Parathyroid adenoma (tissue), 2 donors: Measurements from ENCODE around the gene COX10.

ENCODE experiments used
- H2AFZ ChIP-seq: fragments of 300-600 bp; sonication (generic); one replicate; pipeline ENCODE4 v1.7.0; 2017; ENCODE audit warnings: antibody characterized with exemption, mild to moderate bottlenecking
- H3K27ac ChIP-seq: fragments of 300-600 bp; sonication (generic); one replicate; pipeline ENCODE4 v1.7.0; 2017
- H3K27me3 ChIP-seq: fragments of 300-600 bp; sonication (generic); one replicate; pipeline ENCODE4 v1.7.0; 2017; ENCODE audit warnings: low read length; ENCODE audit not compliant: control insufficient read depth, insufficient read depth
- H3K36me3 ChIP-seq: fragments of 300-600 bp; sonication (generic); one replicate; pipeline ENCODE4 v1.7.0; 2017; ENCODE audit warnings: low read length; ENCODE audit not compliant: control insufficient read depth, insufficient read depth
- H3K4me1 ChIP-seq: fragments of 300-600 bp; sonication (generic); one replicate; pipeline ENCODE4 v1.7.0; 2017; ENCODE audit warnings: control low read depth
- H3K4me2 ChIP-seq: fragments of 300-600 bp; sonication (generic); one replicate; pipeline ENCODE4 v1.7.0; 2017; ENCODE audit warnings: low read length
- H3K4me3 ChIP-seq: fragments of 300-600 bp; sonication (generic); one replicate; pipeline ENCODE4 v1.7.0; 2017; ENCODE audit warnings: low read depth, low read length
- H3K79me2 ChIP-seq: fragments of 300-600 bp; sonication (generic); one replicate; pipeline ENCODE4 v1.7.0; 2017; ENCODE audit warnings: control low read depth
- H3K9ac ChIP-seq: fragments of 300-600 bp; sonication (generic); one replicate; pipeline ENCODE4 v1.7.0; 2017; ENCODE audit warnings: mild to moderate bottlenecking
- H3K9me3 ChIP-seq: fragments of 300-600 bp; sonication (generic); one replicate; pipeline ENCODE4 v1.7.0; 2017; ENCODE audit warnings: low read length; ENCODE audit not compliant: control insufficient read depth
- CTCF ChIP-seq: fragments of 300-600 bp; sonication (generic); IDR thresholded peaks from one replicate; pipeline ENCODE4 v1.7.0; 2017; ENCODE audit warnings: antibody characterized with exemption, mild to moderate bottlenecking
- donor health status: primary hyperparathyroidism.

The COX10 gene

GRCh38 chr17:14113137-14113536, 43.8 kb downstream of the COX10 start:
- no peak overlapping the region for H3K4me2 ChIP-seq
- TF ChIP-seq CTCF = no peak
- H3K4me1 ChIP-seq = no peaks in the 10 kb centered on the region
- H3K36me3 ChIP-seq = no peaks in the 10 kb centered on the region
- no peaks in the 10 kb centered on the region for H3K79me2 ChIP-seq
- no peak overlapping the region for H2AFZ ChIP-seq
- H3K4me3 ChIP-seq = no peak overlapping the region
- H3K9ac ChIP-seq = no peak overlapping the region
- no peak overlapping the region for H3K27ac ChIP-seq
- H3K27me3 ChIP-seq = no peaks in the 10 kb centered on the region
- H3K9me3 ChIP-seq = no peaks in the 10 kb centered on the region

GRCh38 chr17:14116263-14117024, 47.1 kb downstream of the COX10 start:
- H3K27me3 ChIP-seq = no peaks in the 10 kb centered on the region
- no peak overlapping the region for H2AFZ ChIP-seq
- H3K79me2 ChIP-seq = no peaks in the 10 kb centered on the region
- H3K9ac ChIP-seq = no peak overlapping the region
- no peaks in the 10 kb centered on the region for H3K4me1 ChIP-seq
- no peak overlapping the region for H3K27ac ChIP-seq
- no peaks in the 10 kb centered on the region for H3K36me3 ChIP-seq
- no peaks in the 10 kb centered on the region for H3K9me3 ChIP-seq
- H3K4me3 ChIP-seq = no peak overlapping the region
- no peak for TF ChIP-seq CTCF
- no peak overlapping the region for H3K4me2 ChIP-seq

- Histone ChIP-seq H3K4me3 (no peak overlapping the region), H3K4me2 (no peak overlapping the region), H3K79me2 (no peaks in the 10 kb centered on the region), H3K36me3 (no peaks in the 10 kb centered on the region), H3K4me1 (no peaks in the 10 kb centered on the region), H3K27me3 (no peaks in the 10 kb centered on the region), H3K9ac (no peak overlapping the region), H3K9me3 (no peaks in the 10 kb centered on the region), H2AFZ (no peak overlapping the region), H3K27ac (no peak overlapping the region)
- no peak for TF ChIP-seq CTCF
These were observed 49.6 kb downstream of the COX10 start for GRCh38 chr17:14118951-14119350.

- Histone ChIP-seq H3K4me1 (peaks cover 3% of the 10 kb centered on the region), H2AFZ (no peak overlapping the region), H3K4me3 (no peak overlapping the region), H3K9ac (no peak overlapping the region), H3K4me2 (no peak overlapping the region), H3K36me3 (no peaks in the 10 kb centered on the region), H3K79me2 (no peaks in the 10 kb centered on the region), H3K27me3 (no peaks in the 10 kb centered on the region), H3K27ac (no peak overlapping the region), H3K9me3 (no peaks in the 10 kb centered on the region)
- no peak for TF ChIP-seq CTCF
These were observed 50.2 kb downstream of the COX10 start for GRCh38 chr17:14119546-14119945.

DNA sequence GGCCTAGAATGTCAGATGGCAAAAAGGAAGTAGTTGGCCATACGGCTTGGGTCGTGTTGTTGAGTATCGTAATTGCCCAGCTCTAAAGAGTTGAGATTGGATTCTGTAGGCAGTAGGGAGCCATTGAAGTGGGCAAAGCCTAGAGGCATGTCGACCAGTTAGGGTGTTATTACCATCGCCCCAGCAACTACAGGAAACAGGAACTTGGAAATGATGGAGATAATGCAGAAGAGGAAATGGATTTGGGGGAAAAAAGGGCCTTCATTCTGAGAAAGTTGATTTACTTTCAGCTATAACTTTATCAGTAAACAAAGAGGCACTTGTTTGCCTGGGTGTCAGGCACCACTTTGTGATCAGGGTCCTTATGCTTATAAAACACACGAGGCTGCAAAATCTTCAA, 52.6 kb downstream of the COX10 start:
- no peaks in the 10 kb centered on the region for H3K79me2 ChIP-seq
- TF ChIP-seq CTCF = no peak
- no peaks in the 10 kb centered on the region for H3K27me3 ChIP-seq
- H3K4me1 ChIP-seq = peaks cover 3% of the 10 kb centered on the region
- H3K27ac ChIP-seq = no peak overlapping the region
- no peak overlapping the region for H3K4me3 ChIP-seq
- H3K9ac ChIP-seq = no peak overlapping the region
- no peaks in the 10 kb centered on the region for H3K36me3 ChIP-seq
- no peak overlapping the region for H2AFZ ChIP-seq
- no peak overlapping the region for H3K4me2 ChIP-seq
- no peaks in the 10 kb centered on the region for H3K9me3 ChIP-seq
